C4-2B (cell line): ENCODE measurements around the gene TUBAL3.

ENCODE experiments used
- ZFX ChIP-seq: fragments of 450-650 bp; IDR thresholded peaks from 2 replicates; pipeline ENCODE4 v1.6.1; 2017
- TF ChIP-seq, protein P1 (sequence below): fragments of 450-650 bp; conservative IDR thresholded peaks from 2 replicates; pipeline ENCODE4 v1.5.1; 2017; ENCODE audit warnings: mild to moderate bottlenecking

DNA sequence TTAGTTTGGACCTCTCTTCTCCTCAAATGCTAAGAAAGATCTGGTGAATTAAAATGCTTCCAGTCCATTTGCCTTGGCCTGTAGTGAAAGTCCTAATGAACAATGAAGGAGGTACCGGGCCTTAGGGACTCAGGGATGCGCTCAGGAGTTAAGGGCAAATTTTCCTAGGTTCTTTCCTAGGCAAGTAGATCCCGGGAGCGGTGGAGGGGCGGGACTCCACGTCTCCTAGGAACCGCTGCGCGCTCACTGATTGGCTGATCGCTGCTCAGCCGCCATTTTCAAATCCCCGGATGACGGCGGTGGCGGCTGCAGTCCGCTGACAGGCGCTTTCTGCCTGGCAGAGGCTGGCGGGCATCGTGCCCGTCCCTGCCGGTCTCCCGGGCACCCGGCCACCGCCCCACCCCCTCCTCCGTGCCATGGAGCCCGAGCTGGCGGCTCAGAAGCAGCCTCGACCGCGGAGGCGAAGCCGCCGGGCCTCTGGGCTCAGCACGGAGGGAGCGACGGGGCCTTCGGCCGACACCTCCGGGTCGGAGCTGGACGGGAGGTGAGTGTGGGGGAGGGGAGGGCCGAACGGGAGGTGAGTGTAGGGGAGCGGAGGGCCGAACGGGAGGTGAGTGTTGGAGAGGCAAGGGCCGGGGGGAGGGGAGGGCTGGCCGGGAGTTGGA lies 7.8 kb upstream of the TUBAL3 start, which contains the start of gene NET1:
- TF ChIP-seq, protein P1, sequence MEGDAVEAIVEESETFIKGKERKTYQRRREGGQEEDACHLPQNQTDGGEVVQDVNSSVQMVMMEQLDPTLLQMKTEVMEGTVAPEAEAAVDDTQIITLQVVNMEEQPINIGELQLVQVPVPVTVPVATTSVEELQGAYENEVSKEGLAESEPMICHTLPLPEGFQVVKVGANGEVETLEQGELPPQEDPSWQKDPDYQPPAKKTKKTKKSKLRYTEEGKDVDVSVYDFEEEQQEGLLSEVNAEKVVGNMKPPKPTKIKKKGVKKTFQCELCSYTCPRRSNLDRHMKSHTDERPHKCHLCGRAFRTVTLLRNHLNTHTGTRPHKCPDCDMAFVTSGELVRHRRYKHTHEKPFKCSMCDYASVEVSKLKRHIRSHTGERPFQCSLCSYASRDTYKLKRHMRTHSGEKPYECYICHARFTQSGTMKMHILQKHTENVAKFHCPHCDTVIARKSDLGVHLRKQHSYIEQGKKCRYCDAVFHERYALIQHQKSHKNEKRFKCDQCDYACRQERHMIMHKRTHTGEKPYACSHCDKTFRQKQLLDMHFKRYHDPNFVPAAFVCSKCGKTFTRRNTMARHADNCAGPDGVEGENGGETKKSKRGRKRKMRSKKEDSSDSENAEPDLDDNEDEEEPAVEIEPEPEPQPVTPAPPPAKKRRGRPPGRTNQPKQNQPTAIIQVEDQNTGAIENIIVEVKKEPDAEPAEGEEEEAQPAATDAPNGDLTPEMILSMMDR, result no peak
- TF ChIP-seq ZFX, result no peak
